Measurements from ENCODE around the gene NFKBIB.
"Not testable (repeated sequence)": the region's sequence is repeated elsewhere in the genome, so short reads cannot be mapped to it uniquely, and the experiment has no call there.

Gene NFKBIB

DNA sequence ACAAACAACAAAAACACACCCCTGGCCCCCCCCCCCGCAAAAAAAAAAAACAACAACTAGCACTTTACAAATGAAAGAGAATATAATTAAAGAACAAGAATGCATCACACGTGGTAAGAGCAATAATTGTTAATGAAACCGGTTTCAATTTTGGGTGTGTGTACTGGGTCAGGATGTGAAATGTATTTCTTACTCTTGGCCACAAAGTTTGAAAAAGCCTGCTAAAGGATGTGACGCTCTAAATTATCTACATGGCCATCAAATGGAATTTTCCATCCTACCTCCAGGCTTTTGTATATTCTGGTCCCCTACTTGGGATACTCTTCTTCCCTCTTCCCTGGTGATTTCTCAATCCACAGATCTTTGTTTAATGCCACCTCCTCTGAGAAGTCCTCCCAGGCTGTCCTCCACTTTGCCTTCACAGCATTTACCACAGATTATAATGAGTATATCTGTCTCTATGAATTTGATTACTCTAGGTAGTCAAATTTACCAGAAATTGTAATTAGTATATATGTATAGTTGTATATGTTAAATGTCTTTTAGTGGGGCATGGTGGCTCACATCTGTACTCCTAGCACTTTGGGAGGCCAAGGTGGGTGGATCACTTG, 28.7 kb downstream of the NFKBIB start:
- no peak for DNase-seq (ENCODE audit: low read depth in 2 of 2)

DNA sequence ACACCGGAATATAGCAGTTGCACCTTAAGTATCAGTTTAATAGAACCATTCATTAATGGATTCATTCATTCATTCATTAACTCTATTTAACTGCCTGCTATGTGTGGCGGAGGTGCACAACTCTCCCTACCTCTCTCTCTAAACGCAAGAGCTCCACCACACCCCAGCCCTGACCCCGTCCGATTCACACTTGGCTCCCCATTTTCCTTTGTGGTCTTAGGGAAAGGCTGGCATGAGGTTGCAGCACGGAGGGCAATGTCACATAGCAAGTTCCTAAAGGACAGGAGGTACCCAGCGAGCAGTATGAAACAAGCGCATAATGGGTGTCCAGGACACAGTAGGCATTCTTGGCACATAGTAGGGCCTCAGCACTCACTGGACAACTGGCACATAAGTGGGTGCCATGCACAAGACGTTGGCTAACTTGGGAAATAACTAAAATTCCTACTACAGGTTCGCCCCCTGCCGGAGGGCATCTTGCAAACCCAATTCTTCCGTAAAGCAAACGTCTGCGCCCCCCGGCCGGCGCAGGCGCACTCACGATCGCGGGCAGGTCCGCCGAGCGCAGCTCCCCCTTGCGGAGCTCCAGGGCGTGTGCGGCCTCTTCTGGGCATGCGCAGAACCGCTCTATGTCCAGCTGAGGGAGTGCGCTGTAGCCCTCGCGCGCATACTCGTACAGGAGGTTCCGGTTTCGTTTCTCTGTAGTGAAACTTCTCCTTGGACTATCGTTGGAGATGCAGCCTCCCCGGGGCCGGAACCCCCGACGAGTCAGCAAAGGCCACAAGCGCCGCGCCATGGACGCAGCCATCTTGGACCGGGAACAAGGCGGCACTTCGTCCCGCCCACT, 30.4 kb downstream of the NFKBIB start, which contains the start of gene SARS2:
SARS2 (minus strand) TSS at position 835 of the 847 bp plus-strand sequence; CDS start at position 808, 27 bp downstream.
- peak; percentile 83 to 84 for DNase-seq (ENCODE audit: low read depth in 2 of 2)

DNA sequence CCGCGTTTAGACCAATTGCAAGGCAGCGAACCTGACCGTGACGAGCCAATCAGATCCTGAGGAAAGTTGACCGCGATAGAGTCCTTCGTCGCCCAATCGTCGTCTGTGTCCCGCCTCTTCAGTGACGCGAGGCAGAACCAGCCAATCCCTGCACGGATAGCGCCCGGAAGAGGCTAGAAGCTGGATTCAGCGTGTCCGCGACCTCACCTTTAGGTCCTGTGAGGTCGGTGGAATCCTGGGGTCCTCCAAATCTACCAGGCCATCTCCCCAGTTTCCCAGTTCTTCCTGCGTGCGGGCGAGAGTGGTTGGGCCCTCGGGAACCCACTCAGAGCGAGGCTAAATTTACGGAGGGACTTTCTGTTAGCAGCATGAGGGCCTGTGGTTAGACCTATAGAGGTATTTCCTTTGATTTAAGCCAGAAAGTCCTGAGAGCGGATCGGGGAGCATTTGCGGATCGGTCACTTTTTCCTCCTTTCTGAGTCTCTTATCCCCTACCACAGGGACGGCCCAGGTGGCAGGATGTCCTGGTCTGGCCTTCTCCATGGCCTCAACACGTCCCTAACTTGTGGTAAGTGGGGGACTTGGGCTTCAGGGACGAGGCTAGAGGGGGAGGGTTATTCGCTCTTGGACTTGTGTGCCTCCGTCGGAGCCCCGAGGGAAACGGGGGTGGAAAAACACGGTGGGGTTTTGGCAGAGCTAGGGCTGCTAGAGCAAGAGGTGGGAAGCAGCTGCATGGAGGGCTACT, 31.2 kb downstream of the NFKBIB start, which contains the start of gene MRPS12:
MRPS12 (plus strand) TSS at position 169 of the 745 bp plus-strand sequence; CDS start at position 520, 351 bp downstream.
- DNase-seq (ENCODE audit: low read depth in 2 of 2): peak; percentile 95 to 97

DNA sequence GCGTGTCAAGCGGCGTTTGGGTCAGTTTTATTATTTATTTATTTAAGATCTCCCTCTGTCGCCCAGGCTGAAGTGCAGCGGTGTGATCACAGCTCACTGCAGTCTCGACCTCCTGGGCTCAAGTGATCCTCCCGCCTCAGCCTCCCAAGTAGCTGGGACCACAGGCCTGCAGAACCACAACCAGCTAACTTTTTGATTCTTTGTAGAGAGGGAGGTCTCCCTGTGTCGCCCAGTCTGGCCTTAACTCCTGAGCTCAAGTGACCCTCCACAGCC, 31.7 kb downstream of the NFKBIB start:
- DNase-seq (ENCODE audit: low read depth in 2 of 2): no peak

DNA sequence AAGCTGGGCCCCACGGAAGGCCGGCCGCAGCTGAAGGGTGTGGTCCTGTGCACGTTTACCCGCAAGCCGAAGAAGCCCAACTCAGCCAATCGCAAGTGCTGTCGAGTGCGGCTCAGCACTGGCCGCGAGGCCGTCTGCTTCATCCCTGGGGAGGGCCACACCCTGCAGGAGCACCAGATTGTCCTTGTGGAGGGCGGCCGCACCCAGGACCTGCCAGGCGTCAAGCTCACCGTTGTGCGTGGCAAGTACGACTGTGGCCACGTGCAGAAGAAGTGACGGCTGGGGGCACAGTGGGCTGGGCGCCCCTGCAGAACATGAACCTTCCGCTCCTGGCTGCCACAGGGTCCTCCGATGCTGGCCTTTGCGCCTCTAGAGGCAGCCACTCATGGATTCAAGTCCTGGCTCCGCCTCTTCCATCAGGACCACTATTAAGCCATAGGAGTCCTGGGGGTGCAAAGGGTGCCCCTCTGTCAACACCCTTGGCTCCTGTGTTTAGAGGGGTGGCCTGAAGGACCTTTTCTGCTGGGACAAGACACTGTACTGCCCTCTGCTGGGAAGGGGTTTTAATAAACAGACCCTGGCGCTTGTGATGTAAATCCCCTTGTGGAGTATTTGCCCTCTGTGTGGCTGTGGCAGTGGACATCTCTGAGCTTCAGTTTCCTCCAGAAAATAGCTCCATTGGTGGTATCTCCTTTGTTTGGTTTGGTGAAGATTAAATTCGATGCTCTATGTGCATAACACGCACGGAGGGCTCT, 32.8 kb downstream of the NFKBIB start:
- DNase-seq (ENCODE audit: low read depth in 2 of 2): no peak

DNA sequence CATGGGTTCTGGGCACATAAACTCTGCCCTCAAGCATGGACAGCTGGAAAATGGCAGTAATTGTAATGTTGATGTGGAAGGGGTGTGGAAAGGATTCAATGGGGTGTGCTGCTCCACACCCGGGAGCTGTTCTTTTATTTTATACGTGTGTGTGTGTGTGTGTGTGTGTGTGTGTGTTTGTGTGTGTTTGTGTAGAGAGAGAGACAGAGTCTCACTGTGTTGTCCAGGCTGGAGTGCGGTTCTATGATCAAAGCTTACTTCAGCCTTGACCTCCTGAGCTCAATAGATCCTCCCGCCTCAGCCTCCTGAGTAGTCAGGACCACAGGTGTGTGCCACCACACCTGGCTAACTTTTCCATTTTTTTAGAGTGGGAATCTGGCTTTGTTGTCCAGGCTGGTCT, 33.8 kb downstream of the NFKBIB start:
- DNase-seq (ENCODE audit: low read depth in 2 of 2): no peak

DNA sequence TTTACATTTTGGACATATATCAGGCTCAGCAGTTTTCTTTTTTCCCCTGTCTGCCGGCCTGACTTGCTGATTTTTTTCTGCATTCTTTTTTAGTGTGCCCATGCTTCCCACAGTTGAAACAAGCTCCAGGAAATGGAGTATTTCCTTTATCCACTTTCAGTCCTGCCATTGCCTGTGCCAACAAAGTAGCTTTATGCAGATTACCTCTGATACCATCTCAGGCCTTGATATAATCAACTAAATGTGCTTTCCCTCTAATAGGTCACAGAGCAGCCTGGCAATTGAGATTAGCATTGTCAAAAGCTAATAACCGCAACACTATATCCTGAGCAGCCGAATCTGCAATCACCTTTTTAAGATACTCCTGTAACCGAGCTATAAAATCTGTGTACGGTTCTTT, 40.2 kb downstream of the NFKBIB start:
- DNase-seq (ENCODE audit: low read depth in 2 of 2): no peak

DNA sequence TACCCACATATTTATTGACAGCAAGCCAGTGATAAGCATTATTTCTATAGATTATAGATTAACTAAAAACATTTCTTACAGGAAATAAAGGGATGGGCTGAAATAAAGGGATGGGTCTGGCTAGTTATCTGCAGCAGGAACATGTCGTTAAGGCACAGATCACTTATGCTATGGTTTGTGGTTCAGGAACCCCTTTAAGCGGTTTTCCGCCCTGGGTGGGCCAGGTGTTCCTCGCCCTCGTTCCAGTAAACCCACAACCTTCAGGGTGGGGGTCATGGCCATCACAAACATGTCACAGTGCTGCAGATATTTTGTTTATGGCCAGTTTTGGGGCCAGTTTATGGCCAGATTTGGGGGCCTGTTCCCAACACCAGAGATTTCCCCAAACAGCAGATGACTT, 41.7 kb downstream of the NFKBIB start:
- DNase-seq (ENCODE audit: low read depth in 2 of 2): not testable (repeated sequence)

DNA sequence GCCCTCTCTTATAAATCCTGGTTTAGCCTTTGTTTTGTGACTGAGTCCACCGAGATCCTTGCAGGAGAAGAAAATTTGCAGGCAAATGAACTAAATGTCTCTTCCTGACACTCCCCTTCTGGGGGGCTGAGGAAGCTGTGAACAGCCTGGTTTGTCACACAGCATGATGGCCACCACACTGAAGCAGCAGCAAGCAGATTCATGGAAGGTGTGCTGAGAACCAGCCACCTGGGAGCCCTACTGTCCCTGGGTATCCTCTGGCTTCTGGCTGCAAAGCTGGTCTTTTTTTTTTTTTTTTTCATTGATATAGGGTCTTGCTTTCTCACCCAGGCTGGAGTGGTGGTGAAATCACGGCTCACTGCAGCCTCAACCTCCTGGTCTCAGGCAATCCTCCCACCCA, 42.2 kb downstream of the NFKBIB start:
- no peak for DNase-seq (ENCODE audit: low read depth in 2 of 2)

DNA sequence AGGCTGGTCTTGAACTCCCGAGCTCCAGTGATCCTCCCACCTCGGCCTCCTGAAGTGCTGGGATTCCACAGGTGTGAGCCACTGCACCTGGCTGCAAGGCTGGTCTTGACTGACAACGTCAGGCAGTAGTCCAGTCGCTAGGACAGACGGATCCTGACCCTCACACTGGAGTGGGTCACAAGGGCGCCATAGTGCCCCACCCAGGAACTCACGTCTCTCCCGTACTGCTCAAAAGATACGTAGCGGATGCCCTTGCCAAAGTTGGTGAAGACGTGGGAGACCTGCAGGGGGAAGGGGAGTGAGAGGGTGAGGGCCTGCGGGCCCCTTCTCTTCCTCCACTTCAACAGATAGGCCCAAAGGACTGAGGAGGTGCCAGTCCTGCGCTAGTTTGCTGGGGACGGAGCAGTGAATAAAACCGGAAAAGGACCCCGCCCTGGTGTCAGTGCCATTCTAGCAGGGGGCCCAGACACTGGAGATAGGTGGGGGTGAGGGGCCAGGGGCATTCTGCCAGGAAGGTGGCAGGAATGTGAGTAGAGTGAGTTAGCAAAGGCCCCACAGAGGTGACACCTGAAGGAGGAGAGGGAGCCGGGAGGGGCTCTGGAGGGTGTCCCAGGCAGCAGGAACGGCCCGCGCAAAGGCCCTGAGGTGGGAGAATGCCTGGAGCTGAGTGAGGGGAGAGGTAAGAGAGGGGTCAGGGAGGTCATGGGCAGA, 42.9 kb downstream of the NFKBIB start:
- DNase-seq (ENCODE audit: low read depth in 2 of 2): no peak

DNA sequence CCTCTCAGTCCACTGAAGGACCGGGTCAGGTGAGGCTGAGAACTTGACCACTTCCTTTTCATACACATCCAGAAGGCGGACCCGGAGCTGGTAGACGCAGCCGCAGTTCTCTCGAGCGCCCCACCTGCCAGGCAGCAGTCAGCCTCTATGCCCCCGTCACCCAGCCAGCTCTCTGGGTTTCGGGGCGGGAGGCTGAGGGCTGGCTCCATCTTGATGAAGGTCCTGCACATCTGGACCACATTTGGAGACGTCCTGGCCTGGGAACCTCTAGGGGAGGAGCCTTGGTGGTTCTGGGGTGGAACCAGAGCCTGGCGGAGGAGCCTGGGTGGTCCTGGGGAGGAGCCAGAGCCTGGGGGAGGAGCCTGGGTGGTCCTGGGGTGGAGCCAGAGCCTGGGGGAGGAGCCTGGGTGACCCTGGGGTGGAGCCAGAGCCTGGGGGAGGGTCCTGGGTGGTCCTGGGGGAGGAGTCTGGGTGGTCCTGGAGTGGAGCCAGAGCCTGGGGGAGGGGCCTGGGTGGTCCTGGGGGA, 45.3 kb downstream of the NFKBIB start:
- DNase-seq (ENCODE audit: low read depth in 2 of 2): no peak

DNA sequence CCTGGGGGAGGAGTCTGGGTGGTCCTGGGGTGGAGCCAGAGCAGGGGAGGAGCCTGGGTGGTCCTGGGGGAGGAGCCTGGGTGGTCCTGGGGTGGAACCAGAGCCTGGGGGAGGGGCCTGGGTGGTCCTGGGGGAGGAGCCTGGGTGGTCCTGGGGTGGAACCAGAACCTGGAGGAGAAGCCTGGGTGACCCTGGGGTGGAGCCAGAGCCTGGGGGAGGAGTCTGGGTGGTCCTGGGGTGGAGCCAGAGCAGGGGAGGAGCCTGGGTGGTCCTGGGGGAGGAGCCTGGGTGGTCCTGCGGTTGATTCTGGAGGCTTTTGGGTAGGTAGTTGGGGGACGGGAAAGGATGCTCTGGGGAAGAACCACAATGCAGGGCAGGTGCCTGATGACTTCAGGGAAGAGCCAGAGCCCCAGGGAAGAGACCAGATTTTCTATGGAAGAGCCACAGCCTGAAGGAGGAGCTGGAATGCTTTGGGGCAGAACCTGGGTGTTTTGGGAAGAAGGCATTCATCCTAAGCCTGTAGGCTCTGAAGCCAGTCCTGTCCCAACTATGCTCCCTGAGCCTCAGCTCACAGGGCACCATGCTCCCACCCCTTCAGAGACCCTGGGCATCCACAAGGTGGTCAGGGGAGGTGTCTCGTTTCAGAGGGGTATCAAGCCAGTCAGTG, 45.9 kb downstream of the NFKBIB start:
- no peak for DNase-seq (ENCODE audit: low read depth in 2 of 2)

DNA sequence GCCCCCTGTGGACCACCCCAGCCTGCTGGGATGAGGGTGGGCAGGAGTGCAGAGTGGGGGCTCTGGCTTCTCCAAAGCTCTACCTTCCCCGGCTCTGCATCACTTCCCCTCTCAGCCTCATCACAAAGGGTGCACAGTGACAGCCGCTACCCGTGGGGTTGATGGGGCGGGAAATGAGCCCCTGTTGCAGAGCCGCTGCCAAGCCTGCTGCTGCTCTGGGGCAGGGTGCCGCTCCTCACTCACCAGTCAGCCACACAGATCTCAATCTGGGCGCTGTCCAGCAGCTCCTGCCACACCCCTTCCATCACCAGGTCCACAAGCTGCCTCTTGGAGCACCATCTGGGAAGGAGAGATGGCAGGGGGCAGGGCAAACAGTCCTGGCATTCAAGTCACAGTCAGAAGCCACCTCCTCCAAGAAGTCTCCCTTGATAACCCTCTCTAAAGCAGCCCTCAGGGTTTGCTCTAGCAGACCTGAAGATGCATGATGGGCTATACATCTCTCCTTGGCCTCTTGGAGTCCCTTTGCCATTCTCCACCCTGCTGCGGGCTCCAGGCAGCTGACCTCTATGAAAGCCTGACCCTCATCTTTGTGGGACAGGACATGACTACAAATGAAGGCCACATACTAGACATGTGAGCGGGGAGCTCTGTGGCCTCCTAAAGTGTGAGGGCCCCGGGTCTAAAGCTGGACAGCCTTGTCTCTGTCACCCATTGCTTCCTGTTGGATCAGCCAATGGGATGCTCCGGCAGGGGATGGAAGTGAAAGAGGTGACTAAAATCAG, 46.7 kb downstream of the NFKBIB start:
- DNase-seq (ENCODE audit: low read depth in 2 of 2): no peak

DNA sequence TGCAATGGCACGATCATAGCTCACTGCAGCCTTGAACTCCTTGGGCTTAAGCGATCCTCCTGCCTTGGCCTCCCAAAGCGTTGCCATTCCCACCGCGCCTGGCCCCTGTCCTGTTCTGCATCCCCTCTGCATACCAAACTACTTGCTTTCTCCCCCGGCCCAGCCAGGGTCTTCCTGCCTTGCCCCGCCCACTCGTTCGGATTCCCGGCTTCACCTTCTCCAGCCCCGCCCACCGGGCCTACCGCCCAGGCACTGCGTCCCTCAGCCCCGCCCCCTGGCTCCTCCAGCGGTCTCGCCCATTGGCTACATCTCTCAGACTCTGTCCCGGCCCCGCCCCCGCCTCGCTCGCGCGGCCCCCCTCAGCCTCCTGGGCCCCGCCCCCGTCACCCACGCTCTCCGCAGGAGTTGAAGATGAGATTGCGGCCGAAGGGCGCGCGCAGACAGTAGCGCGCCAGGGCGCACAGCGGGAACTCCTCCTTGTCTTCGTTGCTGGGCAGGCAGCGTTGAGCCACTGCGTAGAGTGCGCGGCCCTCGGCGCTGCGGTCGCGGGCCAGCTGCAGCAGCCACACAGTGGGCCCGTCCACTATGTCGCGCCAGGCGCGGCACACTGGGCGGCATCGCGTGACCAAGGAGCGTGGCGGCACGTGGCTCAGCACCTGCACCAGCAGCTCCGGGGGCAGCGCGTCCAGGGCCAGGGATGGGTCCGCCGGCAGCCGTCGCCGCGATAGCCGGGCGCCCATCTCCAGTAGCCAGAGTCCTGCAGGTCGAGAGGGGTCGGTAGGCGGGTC, 50.0 kb downstream of the NFKBIB start:
- DNase-seq (ENCODE audit: low read depth in 2 of 2): peak; percentile 69 to 78

DNA sequence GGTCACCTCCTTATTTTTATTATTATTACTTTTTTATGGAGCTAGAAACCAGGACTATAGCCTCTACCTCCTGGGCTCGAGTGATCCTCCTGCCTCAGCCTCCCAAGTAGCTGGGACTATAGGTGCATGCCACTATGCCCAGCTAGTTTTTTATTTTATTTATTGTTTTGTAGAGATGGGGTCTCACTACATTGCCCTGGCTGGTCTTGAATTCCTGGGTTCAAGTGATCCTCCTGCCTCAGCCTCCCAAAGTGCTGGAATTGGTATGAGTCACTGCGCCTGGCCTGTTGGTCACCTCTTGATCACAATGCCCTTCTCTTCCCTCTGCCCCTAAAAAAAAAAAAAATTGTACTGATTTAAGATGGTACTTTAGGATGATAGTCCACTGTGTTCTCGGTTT, 51.4 kb downstream of the NFKBIB start:
- no peak for DNase-seq (ENCODE audit: low read depth in 2 of 2)

DNA sequence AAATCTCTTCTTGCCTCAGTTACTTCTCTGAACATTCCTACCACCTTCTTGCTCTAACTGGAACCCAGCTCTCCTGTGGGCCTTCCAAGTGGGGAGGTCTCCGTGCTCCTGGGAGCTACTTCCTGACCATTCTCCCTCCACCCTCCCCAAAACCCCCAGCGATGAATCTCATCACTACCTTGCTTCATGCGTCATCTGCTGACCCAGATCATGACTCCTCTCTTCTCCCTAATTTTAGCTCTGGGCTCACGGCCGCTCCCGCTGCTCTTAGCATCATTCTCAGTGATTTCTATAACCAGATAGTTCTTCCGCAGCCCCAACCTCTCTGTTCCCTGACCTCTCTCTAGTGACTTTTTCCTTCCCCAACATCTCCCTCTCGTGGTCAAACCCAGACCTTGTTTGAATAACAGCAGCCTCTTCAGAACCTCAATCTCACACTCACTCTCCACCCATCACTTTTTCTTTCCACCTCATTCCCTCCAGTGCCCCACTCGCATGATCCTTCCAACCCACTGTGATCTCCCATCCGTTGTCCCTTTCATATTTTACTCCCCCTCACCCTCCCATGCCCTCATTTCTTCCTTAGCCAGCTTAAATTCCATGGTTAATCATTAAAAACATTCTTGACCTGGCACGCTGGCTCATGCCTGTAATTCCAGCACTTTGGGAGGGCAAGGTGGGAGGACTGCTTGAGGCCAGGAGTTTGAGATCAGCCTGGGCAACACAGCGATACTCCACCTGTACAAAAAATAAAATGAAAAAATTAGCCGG, 52.8 kb downstream of the NFKBIB start:
- no peak for DNase-seq (ENCODE audit: low read depth in 2 of 2)

DNA sequence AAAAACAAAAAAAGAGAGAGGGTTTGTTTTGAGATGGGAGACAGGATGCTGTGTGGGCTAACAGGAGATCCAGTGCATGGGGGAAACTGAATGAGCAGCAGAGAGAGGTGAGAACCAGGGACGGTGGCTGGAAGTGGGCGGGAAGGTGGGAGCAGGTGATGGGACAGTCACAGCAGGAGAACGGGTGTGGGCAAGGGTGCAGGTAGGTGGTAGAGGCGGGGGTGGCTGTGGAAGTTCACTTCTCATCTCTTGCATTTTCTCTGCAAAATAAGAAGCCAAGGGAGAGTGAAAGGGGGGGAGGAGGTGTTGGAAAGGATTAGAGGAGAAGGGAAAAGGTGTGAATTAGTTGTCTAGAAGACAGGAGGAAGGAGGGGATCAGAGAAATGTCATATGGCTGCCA, 53.9 kb downstream of the NFKBIB start:
- DNase-seq (ENCODE audit: low read depth in 2 of 2): no peak

DNA sequence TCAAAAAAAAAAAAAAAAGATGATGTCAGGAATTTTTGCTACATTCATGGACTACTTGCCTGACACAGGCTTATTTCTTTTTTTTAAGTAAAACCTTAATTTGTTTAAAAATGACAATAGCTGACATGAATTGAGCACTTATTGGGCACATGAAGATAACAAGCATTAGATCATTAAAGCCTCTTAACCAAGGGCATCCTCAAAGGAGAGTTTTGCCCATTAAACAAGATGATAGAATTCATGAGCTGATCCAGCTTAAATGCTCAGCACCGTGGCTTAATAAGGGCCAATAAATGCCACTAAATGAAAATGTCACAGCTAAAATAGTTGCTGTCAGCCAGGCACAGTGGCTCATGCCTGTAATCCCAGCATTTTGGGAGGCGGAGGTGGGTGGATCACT, 56.5 kb downstream of the NFKBIB start:
- no peak for DNase-seq (ENCODE audit: low read depth in 2 of 2)
